ENCODE results near the gene TULP1.

Gene TULP1

GRCh38 chr6:35469751-35470662 is 42.7 kb downstream of the TULP1 start:
- DNase-seq (ENCODE audit: insufficient read length, low spot score) (no peak), FAIRE-seq (no peak)

GRCh38 chr6:35468980-35469750 is 43.5 kb downstream of the TULP1 start:
- FAIRE-seq (no peak), DNase-seq (ENCODE audit: insufficient read length, low spot score) (no peak)

GRCh38 chr6:35468181-35468979 is 44.3 kb downstream of the TULP1 start, which contains the start of gene RPL10A:
RPL10A (plus strand) TSS chr6:35468401; CDS start chr6:35468435, 34 bp downstream.
- DNase-seq (ENCODE audit: insufficient read length, low spot score) (peak; percentile 95), FAIRE-seq (peak; percentile 83)

- FAIRE-seq (no peak), DNase-seq (ENCODE audit: insufficient read length, low spot score) (no peak)
Measured at GRCh38 chr6:35465646-35466045, 47.0 kb downstream of the TULP1 start.

- DNase-seq (ENCODE audit: insufficient read length, low spot score) (no peak), FAIRE-seq (no peak)
Measured at GRCh38 chr6:35463292-35463691, 49.4 kb downstream of the TULP1 start.

- FAIRE-seq (no peak), DNase-seq (ENCODE audit: insufficient read length, low spot score) (no peak)
Measured at GRCh38 chr6:35461270-35461669, 51.4 kb downstream of the TULP1 start.

GRCh38 chr6:35457907-35458306 is 54.8 kb downstream of the TULP1 start:
- no peak for DNase-seq (ENCODE audit: insufficient read length, low spot score)
- FAIRE-seq = no peak

GRCh38 chr6:35454391-35455110 is 58.1 kb downstream of the TULP1 start:
- FAIRE-seq = no peak
- DNase-seq (ENCODE audit: insufficient read length, low spot score) = no peak

- no peak for FAIRE-seq
- no peak for DNase-seq (ENCODE audit: insufficient read length, low spot score)
Measured at GRCh38 chr6:35453236-35453635, 59.5 kb downstream of the TULP1 start.

- peak; percentile 71 for FAIRE-seq
- DNase-seq (ENCODE audit: insufficient read length, low spot score) = peak; percentile 90
Measured at GRCh38 chr6:35452183-35453090, 60.3 kb downstream of the TULP1 start, which contains the start of gene FANCE. FANCE (plus strand) TSS chr6:35452338; CDS start chr6:35452546, 208 bp downstream.

GRCh38 chr6:35451354-35452182 is 61.1 kb downstream of the TULP1 start:
- FAIRE-seq = no peak
- no peak for DNase-seq (ENCODE audit: insufficient read length, low spot score)

GRCh38 chr6:35449287-35449881 is 63.3 kb downstream of the TULP1 start:
- FAIRE-seq = peak; percentile 76
- DNase-seq (ENCODE audit: insufficient read length, low spot score) = peak; percentile 75

GRCh38 chr6:35448191-35448590 is 64.5 kb downstream of the TULP1 start:
- no peak for FAIRE-seq
- no peak for DNase-seq (ENCODE audit: insufficient read length, low spot score)
